Subcutaneous adipose tissue (tissue), 4 donors: Measurements from ENCODE around the gene SNTB2. TPM values are rescaled to one million over a fixed set of nuclear protein-coding genes. Genes with fewer than 3 reads are reported as not detected.

Source experiments
- total RNA-seq, 4 donors: library from RNA; depleted of rRNA; stranded (reverse); fragments of >200 nt; gene quantifications; one replicate each; pipeline ENCODE4 v1.1.0, GENCODE V29; 2016
- TF ChIP-seq, protein P1 (sequence below): fragments of 450-650 bp; IDR thresholded peaks from one replicate; pipeline ENCODE4 v1.5.1; 2016; ENCODE audit warnings: low read depth, mild to moderate bottlenecking, control low read depth, antibody characterized with exemption, moderate library complexity

SNTB2 gene
- total RNA-seq, 4 donors from 2014 or later, result 29.6 to 64.2 (median 47.1) TPM

DNA sequence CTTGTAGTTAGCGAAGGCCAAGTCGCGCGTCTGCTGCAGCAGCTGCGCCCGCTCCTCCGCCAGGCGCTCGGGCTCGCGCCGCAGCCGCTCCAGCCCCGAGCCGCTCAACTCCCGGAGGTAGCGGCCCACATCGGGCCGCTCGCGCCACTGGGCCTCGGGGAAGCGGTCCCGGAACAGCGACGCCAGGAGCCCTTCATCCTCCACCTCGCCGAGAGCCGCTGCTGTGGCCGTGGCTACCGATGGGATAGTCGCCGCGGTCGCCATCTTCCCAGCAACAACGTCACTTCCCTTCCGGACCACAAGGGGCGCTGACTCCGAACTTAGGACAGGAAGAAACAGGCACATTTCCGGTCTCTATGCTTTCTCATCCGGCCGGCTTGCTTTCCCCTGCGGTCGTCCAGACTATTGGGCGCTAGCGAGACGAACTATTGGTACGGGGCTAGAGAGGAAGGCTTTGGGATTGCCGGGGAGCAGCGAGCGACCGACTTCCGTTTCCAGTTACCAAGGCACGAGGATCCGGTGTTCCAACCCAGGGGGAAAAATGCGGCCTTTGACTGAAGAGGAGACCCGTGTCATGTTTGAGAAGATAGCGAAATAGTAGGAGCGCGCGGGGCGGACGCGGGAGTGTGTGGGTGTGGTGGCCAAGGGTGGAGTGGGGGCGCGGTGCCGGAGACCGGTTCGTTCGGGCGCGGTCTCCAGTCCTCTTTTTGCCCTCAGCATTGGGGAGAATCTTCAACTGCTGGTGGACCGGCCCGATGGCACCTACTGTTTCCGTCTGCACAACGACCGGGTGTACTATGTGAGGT, 152.5 kb downstream of the SNTB2 start, which contains the start of the genes COG8 and NIP7:
TSS of gene COG8 (minus strand) at position 276 of the 806 bp plus-strand sequence. CDS start at position 264, 12 bp downstream.
TSS of gene NIP7 (plus strand) at position 484 of the 806 bp plus-strand sequence. CDS start at position 542, 58 bp downstream.
- TF ChIP-seq, protein P1, sequence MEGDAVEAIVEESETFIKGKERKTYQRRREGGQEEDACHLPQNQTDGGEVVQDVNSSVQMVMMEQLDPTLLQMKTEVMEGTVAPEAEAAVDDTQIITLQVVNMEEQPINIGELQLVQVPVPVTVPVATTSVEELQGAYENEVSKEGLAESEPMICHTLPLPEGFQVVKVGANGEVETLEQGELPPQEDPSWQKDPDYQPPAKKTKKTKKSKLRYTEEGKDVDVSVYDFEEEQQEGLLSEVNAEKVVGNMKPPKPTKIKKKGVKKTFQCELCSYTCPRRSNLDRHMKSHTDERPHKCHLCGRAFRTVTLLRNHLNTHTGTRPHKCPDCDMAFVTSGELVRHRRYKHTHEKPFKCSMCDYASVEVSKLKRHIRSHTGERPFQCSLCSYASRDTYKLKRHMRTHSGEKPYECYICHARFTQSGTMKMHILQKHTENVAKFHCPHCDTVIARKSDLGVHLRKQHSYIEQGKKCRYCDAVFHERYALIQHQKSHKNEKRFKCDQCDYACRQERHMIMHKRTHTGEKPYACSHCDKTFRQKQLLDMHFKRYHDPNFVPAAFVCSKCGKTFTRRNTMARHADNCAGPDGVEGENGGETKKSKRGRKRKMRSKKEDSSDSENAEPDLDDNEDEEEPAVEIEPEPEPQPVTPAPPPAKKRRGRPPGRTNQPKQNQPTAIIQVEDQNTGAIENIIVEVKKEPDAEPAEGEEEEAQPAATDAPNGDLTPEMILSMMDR, result no peak

DNA sequence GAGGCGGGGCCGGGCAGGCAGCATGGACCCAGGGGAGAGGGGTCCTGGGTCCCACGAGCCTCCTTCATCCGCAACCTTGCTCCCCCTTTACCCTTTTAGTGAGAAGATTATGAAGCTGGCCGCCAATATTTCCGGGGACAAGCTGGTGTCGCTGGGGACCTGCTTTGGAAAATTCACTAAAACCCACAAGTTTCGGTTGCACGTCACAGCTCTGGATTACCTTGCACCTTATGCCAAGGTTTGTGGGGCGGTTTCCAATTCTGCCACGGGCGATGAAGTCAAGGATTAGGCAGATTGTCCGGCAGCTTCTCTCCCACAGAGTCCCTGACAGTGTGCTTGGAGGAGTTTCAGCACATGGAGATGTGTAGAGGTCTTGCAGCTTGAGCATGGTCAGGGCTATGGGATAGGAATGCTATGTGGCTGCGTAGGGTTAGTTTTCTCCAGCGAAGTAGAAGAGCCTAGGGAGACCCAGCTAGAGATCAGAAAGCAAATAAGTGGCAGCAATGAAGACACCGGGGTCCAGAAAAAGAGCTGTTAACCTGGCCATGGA, 153.2 kb downstream of the SNTB2 start:
- TF ChIP-seq, protein P1, result no peak

- TF ChIP-seq, protein P1, result no peak
Observed at GRCh38 chr16:69344171-69344570, 157.2 kb downstream of the SNTB2 start.

DNA sequence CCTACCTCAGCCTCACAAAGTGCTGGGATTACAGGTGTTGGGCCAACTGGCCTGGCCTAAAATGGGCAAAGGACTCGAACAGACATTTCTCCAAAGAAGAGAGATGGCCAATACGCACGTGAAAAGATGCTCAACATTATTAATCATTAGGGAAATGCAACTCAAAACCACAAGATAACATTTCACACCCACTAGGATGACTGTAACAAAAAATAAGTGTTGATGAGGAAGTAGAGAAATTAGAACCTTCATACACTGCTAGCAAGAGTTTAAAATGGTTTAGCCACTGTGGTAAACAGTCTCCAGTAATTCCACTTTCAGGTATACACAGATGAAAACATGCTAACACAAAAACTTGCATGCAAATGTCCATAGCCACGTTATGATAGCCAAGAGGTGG, 159.0 kb downstream of the SNTB2 start:
- TF ChIP-seq, protein P1, result no peak

- TF ChIP-seq, protein P1, result no peak
Observed at GRCh38 chr16:69346683-69347082, 159.7 kb downstream of the SNTB2 start.

DNA sequence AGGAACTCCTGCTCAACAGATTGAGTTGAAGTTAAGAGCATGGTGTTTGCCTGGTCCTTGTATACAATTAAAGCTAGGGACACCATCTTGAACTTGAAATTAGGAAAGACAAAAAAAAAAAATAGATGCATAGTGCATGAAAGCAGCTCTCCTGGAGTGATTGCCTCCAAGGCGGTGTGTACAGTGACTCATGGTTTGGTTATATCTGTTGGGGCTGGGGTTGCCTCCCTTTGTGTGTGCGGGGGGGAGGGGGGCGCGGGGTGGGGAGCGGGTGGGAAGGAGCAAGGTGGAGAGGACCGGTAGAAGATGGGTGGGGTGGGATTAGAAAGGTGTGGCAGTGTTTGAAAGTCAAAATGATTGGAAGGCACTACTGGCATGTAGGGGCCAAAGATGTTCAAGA, 161.3 kb downstream of the SNTB2 start:
- TF ChIP-seq, protein P1, result no peak

GRCh38 chr16:69349536-69349935, 162.6 kb downstream of the SNTB2 start:
- TF ChIP-seq, protein P1, result no peak
